Measurements from ENCODE around the gene FKBP10. TPM values are rescaled to one million over a fixed set of nuclear protein-coding genes. Genes with fewer than 3 reads are reported as not detected.
"Not testable (repeated sequence)": the region's sequence is repeated elsewhere in the genome, so short reads cannot be mapped to it uniquely, and the experiment has no call there.

The FKBP10 gene
- total RNA-seq, 3 donors from 2014 or later (not counting 1 experiment from before 2014, with no cell fraction given): 5.6 to 8.8 (median 6.0) TPM

DNA sequence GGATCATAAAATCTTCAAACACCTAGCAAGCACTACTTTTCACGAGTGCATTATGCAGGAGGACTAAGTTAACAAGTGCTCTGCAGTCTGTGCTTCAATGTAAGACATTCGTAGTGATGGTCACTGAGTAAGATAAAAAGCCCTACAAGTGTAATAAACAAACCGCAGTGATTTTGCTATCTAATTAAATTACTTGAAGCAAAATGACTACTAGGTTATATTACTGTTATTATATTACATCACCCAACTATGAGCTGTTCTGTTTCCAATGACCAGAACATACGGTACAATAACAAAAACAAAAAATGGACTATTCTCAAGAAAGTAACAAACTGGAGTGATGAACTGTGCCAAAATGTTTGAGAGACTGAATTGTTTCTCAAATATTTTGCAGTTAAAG, 36.0 kb downstream of the FKBP10 start:
- Histone ChIP-seq H3K27ac (ENCODE audit: low read length) (no peak overlapping the region), H3K36me3 (ENCODE audit: control insufficient read depth, insufficient read depth, low read length) (peaks cover 11% of the 10 kb centered on the region), H3K27me3 (ENCODE audit: control insufficient read depth, insufficient read depth, low read length) (no peaks in the 10 kb centered on the region), H3K4me1 (ENCODE audit: control insufficient read depth, insufficient read depth, low read length) (no peaks in the 10 kb centered on the region), H3K9me3 (ENCODE audit: control insufficient read depth, insufficient read depth, low read length) (no peaks in the 10 kb centered on the region), H3K4me3 (ENCODE audit: low read length) (no peak overlapping the region)
- TF ChIP-seq, protein P1, sequence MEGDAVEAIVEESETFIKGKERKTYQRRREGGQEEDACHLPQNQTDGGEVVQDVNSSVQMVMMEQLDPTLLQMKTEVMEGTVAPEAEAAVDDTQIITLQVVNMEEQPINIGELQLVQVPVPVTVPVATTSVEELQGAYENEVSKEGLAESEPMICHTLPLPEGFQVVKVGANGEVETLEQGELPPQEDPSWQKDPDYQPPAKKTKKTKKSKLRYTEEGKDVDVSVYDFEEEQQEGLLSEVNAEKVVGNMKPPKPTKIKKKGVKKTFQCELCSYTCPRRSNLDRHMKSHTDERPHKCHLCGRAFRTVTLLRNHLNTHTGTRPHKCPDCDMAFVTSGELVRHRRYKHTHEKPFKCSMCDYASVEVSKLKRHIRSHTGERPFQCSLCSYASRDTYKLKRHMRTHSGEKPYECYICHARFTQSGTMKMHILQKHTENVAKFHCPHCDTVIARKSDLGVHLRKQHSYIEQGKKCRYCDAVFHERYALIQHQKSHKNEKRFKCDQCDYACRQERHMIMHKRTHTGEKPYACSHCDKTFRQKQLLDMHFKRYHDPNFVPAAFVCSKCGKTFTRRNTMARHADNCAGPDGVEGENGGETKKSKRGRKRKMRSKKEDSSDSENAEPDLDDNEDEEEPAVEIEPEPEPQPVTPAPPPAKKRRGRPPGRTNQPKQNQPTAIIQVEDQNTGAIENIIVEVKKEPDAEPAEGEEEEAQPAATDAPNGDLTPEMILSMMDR (IDR thresholded peaks at IDR 0.05): no peak
- Mint-ChIP-seq H3K27me3 (ENCODE audit: low read depth in 2 of 2) (no peaks in the 10 kb centered on the region), H3K4me1 (peaks cover 9 to 26% of the 10 kb centered on the region in 2 donors), H3K27ac (no peak overlapping the region), H3K9me3 (no peaks in the 10 kb centered on the region), H3K4me3 (no peak overlapping the region), H3K36me3 (no peaks in the 10 kb centered on the region)
- ATAC-seq (no peak), DNase-seq (no peak)
- 98% methylated on average over 2 of the region's 4 CpGs for WGBS (ENCODE audit: insufficient coverage)
- intact Hi-C loops (cut with micrococcal nuclease): no loop called here

DNA sequence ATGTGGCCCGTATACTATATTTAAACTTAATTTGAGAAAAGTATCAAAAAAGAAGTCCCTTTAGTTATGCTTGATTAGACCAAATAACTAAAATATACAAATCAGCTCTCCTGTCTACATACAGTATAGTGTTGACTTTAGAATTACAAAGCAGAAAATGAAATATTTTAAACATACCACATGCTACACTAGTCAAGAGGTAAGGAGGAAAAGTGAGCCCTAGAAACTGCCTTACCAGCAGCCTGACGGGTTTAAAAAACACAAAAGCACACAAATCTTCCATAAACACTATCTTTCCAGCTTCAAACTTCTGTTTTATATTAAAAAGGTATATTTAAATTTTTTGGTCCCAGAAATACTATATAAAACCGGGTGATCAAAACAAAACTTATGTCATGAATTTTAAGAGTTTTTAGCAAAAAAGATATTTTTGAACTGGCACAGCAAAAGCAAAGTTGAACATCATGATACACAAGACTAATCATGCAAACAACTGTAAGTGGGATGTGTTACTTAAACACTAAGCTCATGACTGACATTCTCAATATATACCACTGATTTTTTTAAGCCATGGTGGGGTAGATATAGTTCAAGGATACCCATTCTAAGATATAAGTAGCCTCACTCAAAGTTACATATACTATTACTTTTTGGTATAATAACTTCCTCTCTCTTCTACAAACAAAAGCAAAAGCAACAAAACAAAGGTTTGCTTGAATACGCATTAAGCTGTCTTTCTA, 36.6 kb downstream of the FKBP10 start:
- Mint-ChIP-seq H3K9me3 (no peaks in the 10 kb centered on the region), H3K4me1 (peaks cover 13 to 26% of the 10 kb centered on the region in 2 donors), H3K27me3 (ENCODE audit: low read depth in 2 of 2) (no peaks in the 10 kb centered on the region), H3K36me3 (no peaks in the 10 kb centered on the region), H3K4me3 (no peak overlapping the region), H3K27ac (no peak overlapping the region)
- H3K9me3 ChIP-seq (ENCODE audit: control insufficient read depth, insufficient read depth, low read length): no peaks in the 10 kb centered on the region
- no peak for DNase-seq
- intact Hi-C loops (cut with micrococcal nuclease): no loop called here
- TF ChIP-seq, protein P1 (IDR thresholded peaks at IDR 0.05): no peak
- no peak for ATAC-seq
- H3K27ac ChIP-seq (ENCODE audit: low read length): no peak overlapping the region
- 90% methylated on average over 1 of the region's 4 CpGs for WGBS (ENCODE audit: insufficient coverage)
- H3K4me1 ChIP-seq (ENCODE audit: control insufficient read depth, insufficient read depth, low read length): no peaks in the 10 kb centered on the region
- no peaks in the 10 kb centered on the region for H3K27me3 ChIP-seq (ENCODE audit: control insufficient read depth, insufficient read depth, low read length)
- no peak overlapping the region for H3K4me3 ChIP-seq (ENCODE audit: low read length)
- H3K36me3 ChIP-seq (ENCODE audit: control insufficient read depth, insufficient read depth, low read length): peaks cover 18% of the 10 kb centered on the region

DNA sequence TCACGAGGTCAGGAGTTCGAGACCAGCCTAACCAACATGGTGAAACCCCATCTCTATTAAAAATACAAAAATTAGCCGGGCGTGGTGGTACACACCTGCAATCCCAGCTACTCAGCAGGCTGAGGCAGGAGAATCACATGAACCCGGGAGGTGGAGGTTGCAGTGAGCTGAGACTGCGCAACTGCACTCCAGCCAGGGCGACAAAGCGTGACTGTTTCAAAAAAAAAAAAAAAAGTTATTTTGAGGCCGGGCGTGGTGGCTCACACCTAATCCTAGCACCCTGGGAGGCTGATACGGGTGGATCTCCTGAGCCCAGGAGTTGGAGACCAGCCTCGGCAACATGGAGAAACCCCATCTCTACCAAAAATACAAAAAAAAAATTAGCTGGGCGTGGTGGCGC, 38.6 kb downstream of the FKBP10 start:
- H3K27me3 ChIP-seq (ENCODE audit: control insufficient read depth, insufficient read depth, low read length); ATAC-seq; H3K27me3 Mint-ChIP-seq (ENCODE audit: low read depth in 2 of 2); H3K36me3 Mint-ChIP-seq; H3K9me3 Mint-ChIP-seq; H3K27ac Mint-ChIP-seq; H3K4me1 ChIP-seq (ENCODE audit: control insufficient read depth, insufficient read depth, low read length); H3K4me3 Mint-ChIP-seq; H3K9me3 ChIP-seq (ENCODE audit: control insufficient read depth, insufficient read depth, low read length); DNase-seq; H3K27ac ChIP-seq (ENCODE audit: low read length); intact Hi-C loops (cut with micrococcal nuclease); H3K4me3 ChIP-seq (ENCODE audit: low read length): not testable (repeated sequence)
- WGBS (ENCODE audit: insufficient coverage): 88% methylated on average over 11 of the region's 14 CpGs
- peaks cover 24% of the 10 kb centered on the region for H3K36me3 ChIP-seq (ENCODE audit: control insufficient read depth, insufficient read depth, low read length)
- H3K4me1 Mint-ChIP-seq: peaks cover 15 to 21% of the 10 kb centered on the region in 2 donors

DNA sequence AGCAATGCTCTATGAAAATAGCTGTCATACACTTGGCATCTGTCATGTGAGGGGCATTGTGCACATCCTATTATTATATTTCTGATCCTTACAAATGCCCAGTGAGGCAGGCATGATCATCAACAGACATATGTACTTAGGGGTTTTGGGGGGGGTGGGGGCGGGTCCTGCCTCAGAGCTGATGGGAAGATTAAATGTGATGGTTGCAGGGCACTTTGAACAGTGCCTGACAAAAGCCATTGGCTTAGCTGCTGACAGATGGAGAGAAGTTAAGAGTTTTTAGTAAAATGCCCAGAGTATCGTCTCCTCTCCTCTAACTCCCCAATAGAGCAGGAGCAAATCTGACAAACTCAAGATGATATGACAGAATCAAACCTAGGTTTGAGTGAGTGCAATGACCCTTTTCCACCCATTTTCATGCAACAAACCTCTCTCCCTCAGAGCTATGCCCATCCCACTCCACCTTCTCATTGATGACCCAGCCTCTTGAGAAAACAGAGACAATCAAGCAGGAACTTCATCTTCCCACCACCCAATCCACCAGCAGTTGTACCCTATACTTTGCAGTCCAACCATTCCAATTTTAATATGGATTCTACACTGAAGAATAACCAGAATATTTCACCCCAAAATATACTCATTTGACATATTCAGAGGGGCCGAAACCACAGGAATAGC, 47.6 kb downstream of the FKBP10 start:
- H3K4me1 Mint-ChIP-seq: peaks cover 16 to 31% of the 10 kb centered on the region in 2 donors
- no peaks in the 10 kb centered on the region for H3K9me3 ChIP-seq (ENCODE audit: control insufficient read depth, insufficient read depth, low read length)
- H3K27me3 ChIP-seq (ENCODE audit: control insufficient read depth, insufficient read depth, low read length): no peaks in the 10 kb centered on the region
- peaks cover 23% of the 10 kb centered on the region for H3K4me1 ChIP-seq (ENCODE audit: control insufficient read depth, insufficient read depth, low read length)
- DNase-seq (no peak), ATAC-seq (no peak)
- H3K27me3 Mint-ChIP-seq (ENCODE audit: low read depth in 2 of 2): no peaks in the 10 kb centered on the region
- H3K36me3 Mint-ChIP-seq: no peaks in the 10 kb centered on the region
- intact Hi-C loops (cut with micrococcal nuclease): no loop called here
- H3K4me3 Mint-ChIP-seq: no peak overlapping the region
- 96% methylated on average over 3 of the region's 3 CpGs for WGBS (ENCODE audit: insufficient coverage)
- no peaks in the 10 kb centered on the region for H3K9me3 Mint-ChIP-seq
- TF ChIP-seq, protein P1 (IDR thresholded peaks at IDR 0.05): no peak
- H3K27ac Mint-ChIP-seq: no peak overlapping the region
- no peak overlapping the region for H3K27ac ChIP-seq (ENCODE audit: low read length)
- no peaks in the 10 kb centered on the region for H3K36me3 ChIP-seq (ENCODE audit: control insufficient read depth, insufficient read depth, low read length)
- H3K4me3 ChIP-seq (ENCODE audit: low read length): no peak overlapping the region
